K562 (cell line): Measurements from ENCODE around the gene RAB13. TPM values are rescaled to one million over a fixed set of nuclear protein-coding genes. Genes with fewer than 3 reads are reported as not detected.

Source experiments
- ATAC-seq: fragments of 200-7000 bp; cut with Tn5 transposase; 3 replicates; pipeline ENCODE4 v1.9.1; 2020; ENCODE audit warnings: moderate library complexity
- BruUV-seq: library from RNA; stranded (reverse); fragments of 400-500 nt; replicated peaks from 2 replicates; lab custom pipeline; 2021; lab: Mats Ljungman, UMichigan
- CTCF ChIA-PET: fragments of 300-600 bp; formaldehyde crosslinking; extraction: SDS; loops from one replicate; lab custom pipeline; 2021; ENCODE audit warnings: low intra/inter-chr PET ratio; lab: Yijun Ruan, JAX
- POLR2A ChIA-PET: fragments of 300-600, 350-650 bp; sonication (Branson Sonifier 250); formaldehyde crosslinking; extraction: SDS; loops from one replicate; lab custom pipeline; 2021; ENCODE audit warnings: antibody characterized with exemption, inconsistent platforms; lab: Yijun Ruan, JAX
- DNase-seq, 4 experiments: peaks; one replicate each; pipeline versions ENCODE4 v3.0.0 to v3.0.0-alpha.2; 2011 to 2018; ENCODE audit warnings: low spot score in 3 of 4, mixed read lengths in 3 of 4; ENCODE audit errors: extremely low read depth in 1 of 4
- FAIRE-seq: peaks from 2 replicates; lab custom pipeline; 2011; peaks lifted over from hg19 to GRCh38; lab: Jason Lieb, UNC
- H2AFZ ChIP-seq: 2 replicates; pipeline ENCODE4 v1.6.0; 2011; ENCODE audit warnings: low read depth, low read length, control low read depth, inconsistent platforms
- H3K27ac ChIP-seq: fragments of 200-600 bp; 3 replicates; pipeline ENCODE4 v1.8.0; 2011; ENCODE audit warnings: low read depth, mild to moderate bottlenecking, control low read depth, inconsistent platforms, low read length, moderate library complexity, mixed read lengths; ENCODE audit errors: extremely low read depth
- H3K27me3 ChIP-seq, 2 experiments: fragments of 300-600 bp in 1 of 2; 2 replicates in 1 of 2; 3 replicates in 1 of 2; pipeline versions ENCODE4 v1.6.0 to v1.8.0; 2011; ENCODE audit warnings: inconsistent platforms in 2 of 2, low read length in 2 of 2, mild to moderate bottlenecking in 1 of 2, mixed read lengths in 1 of 2, moderate library complexity in 1 of 2; ENCODE audit not compliant: control insufficient read depth in 2 of 2, insufficient read depth in 2 of 2
- H3K36me3 ChIP-seq: fragments of 300-600 bp; 3 replicates; pipeline ENCODE4 v1.8.0; 2011; ENCODE audit warnings: mild to moderate bottlenecking, low read length, inconsistent platforms; ENCODE audit not compliant: control insufficient read depth, insufficient read depth
- H3K4me1 ChIP-seq, 2 experiments: fragments of 200-600 bp in 1 of 2; replicated peaks in 1 of 2; 2 replicates in 1 of 2; 3 replicates in 1 of 2; pipeline versions ENCODE4 v1.5.1 to v1.8.0; 2011; ENCODE audit warnings: inconsistent platforms in 2 of 2, low read length in 2 of 2, mild to moderate bottlenecking in 1 of 2, mixed read lengths in 1 of 2, moderate library complexity in 1 of 2; ENCODE audit not compliant: control insufficient read depth in 2 of 2, insufficient read depth in 2 of 2
- H3K4me2 ChIP-seq: 2 replicates; pipeline ENCODE4 v1.6.1; 2011; ENCODE audit warnings: low read length, control low read depth, inconsistent platforms, mixed read lengths; ENCODE audit not compliant: insufficient read depth
- H3K4me3 ChIP-seq: fragments of 200-600 bp; sonication (generic), shearing (Covaris generic); 2 replicates; pipeline ENCODE4 v1.5.1; 2016; ENCODE audit warnings: control low read depth, inconsistent platforms
- H3K79me2 ChIP-seq: fragments of 200-600 bp; 3 replicates; pipeline ENCODE4 v1.8.0; 2011; ENCODE audit warnings: low read length, inconsistent platforms; ENCODE audit not compliant: control insufficient read depth, insufficient read depth
- H3K9ac ChIP-seq, 2 experiments: 2 replicates each; pipeline versions ENCODE4 v1.6.0 to v1.6.1; 2011; ENCODE audit warnings: low read depth in 2 of 2, low read length in 2 of 2, control low read depth in 1 of 2, inconsistent platforms in 1 of 2, mild to moderate bottlenecking in 1 of 2, mixed read lengths in 1 of 2; ENCODE audit not compliant: insufficient read depth in 1 of 2
- H3K9me1 ChIP-seq: one replicate; pipeline ENCODE4 v1.6.0; 2011; ENCODE audit warnings: inconsistent platforms, mild to moderate bottlenecking, low read length, moderate library complexity; ENCODE audit not compliant: control insufficient read depth, insufficient read depth
- H3K9me3 ChIP-seq: replicated peaks from 2 replicates; pipeline ENCODE4 v1.5.1; 2011; ENCODE audit warnings: low read depth, low read length, inconsistent platforms; ENCODE audit not compliant: control insufficient read depth, insufficient read depth
- H4K20me1 ChIP-seq: replicated peaks from 2 replicates; pipeline ENCODE4 v1.6.1; 2011; ENCODE audit warnings: low read length, inconsistent platforms, mixed read lengths; ENCODE audit not compliant: control insufficient read depth, insufficient read depth
- CREB3 ChIP-seq: fragments of 450-650 bp; conservative IDR thresholded peaks from 2 replicates; pipeline ENCODE4 v1.6.1; 2016; ENCODE audit warnings: missing genetic modification characterization, low read depth, mild to moderate bottlenecking, missing compliant biosample characterization, moderate library complexity
- CTCF ChIP-seq, 3 experiments: IDR thresholded peaks in 2 of 3; conservative IDR thresholded peaks in 1 of 3; 2 replicates each; pipeline ENCODE4 v1.5.1; 2011 to 2012; ENCODE audit warnings: low read length in 3 of 3, mild to moderate bottlenecking in 3 of 3, control low read depth in 2 of 3, improper control_type of control experiment in 1 of 3, inconsistent platforms in 1 of 3, low read depth in 1 of 3, mixed read lengths in 1 of 3, moderate library complexity in 1 of 3; ENCODE audit not compliant: insufficient read depth in 2 of 3
- DDX20 ChIP-seq: fragments of 450-650 bp; IDR thresholded peaks from 2 replicates; pipeline ENCODE4 v1.6.1; 2016; ENCODE audit warnings: missing genetic modification characterization, low read depth, mild to moderate bottlenecking, missing compliant biosample characterization, moderate library complexity
- EWSR1 ChIP-seq: fragments of 450-650 bp; IDR thresholded peaks from 2 replicates; pipeline ENCODE4 v1.6.1; 2018; ENCODE audit warnings: borderline replicate concordance, mild to moderate bottlenecking, low read depth, moderate library complexity; ENCODE audit not compliant: partially characterized antibody
- HNRNPH1 ChIP-seq: fragments of 200-400 bp; formaldehyde crosslinking; optimal IDR thresholded peaks from 2 replicates; pipeline ENCODE3; 2017; ENCODE audit warnings: low read depth, mild to moderate bottlenecking, low read length, moderate library complexity
- MAX ChIP-seq: sonication (generic); formaldehyde crosslinking; IDR thresholded peaks from 2 replicates; pipeline ENCODE4 v1.9.0; 2022; ENCODE audit warnings: mild to moderate bottlenecking, missing genetic modification reagents
- MXD1 ChIP-seq: fragments of 250-450 bp; sonication (Bioruptor Pico); IDR thresholded peaks from 2 replicates; pipeline ENCODE4 v1.8.0; 2021; ENCODE audit warnings: borderline replicate concordance, mild to moderate bottlenecking, moderate library complexity; ENCODE audit not compliant: poor library complexity, severe bottlenecking
- NUFIP1 ChIP-seq: fragments of 450-650 bp; IDR thresholded peaks from 2 replicates; pipeline ENCODE4 v1.6.1; 2018; ENCODE audit not compliant: partially characterized antibody
- POLR2G ChIP-seq: fragments of 200-400 bp; formaldehyde crosslinking; IDR thresholded peaks from 2 replicates; pipeline ENCODE4 v1.6.1; 2017; ENCODE audit warnings: low read depth, mild to moderate bottlenecking, antibody characterized with exemption, low read length, moderate library complexity
- RBFOX2 ChIP-seq: fragments of 200-400 bp; formaldehyde crosslinking; IDR thresholded peaks from 2 replicates; pipeline ENCODE4 v1.6.1; 2017; ENCODE audit warnings: low read depth, mild to moderate bottlenecking, low read length, moderate library complexity
- SIRT6 ChIP-seq: IDR thresholded peaks from one replicate; pipeline ENCODE4 v1.6.1; 2012; ENCODE audit warnings: low read depth, mild to moderate bottlenecking, control low read depth, inconsistent platforms, low read length, moderate library complexity
- SNAPC5 ChIP-seq: fragments of 250-450 bp; sonication (Bioruptor Pico); IDR thresholded peaks from 2 replicates; pipeline ENCODE4 v1.8.0; 2021; ENCODE audit warnings: moderate library complexity, mild to moderate bottlenecking, inconsistent platforms
- ZNF445 ChIP-seq: fragments of 250-450 bp; sonication (Bioruptor Pico); IDR thresholded peaks from 2 replicates; pipeline ENCODE4 v1.4.0; 2020; ENCODE audit warnings: low read depth, mild to moderate bottlenecking, moderate library complexity
- WGBS: fragments of 100-300 bp; shearing (Covaris generic); methylation state at CpG from one replicate; pipeline ENCODE4 v1.1.6; 2016; ENCODE audit warnings: low coverage, mixed read lengths; ENCODE audit not compliant: insufficient coverage; ENCODE audit errors: missing lambda C conversion rate; 5-methylcytosine and 5-hydroxymethylcytosine counted together
- in situ Hi-C: fragments of 300-500 bp; cut with MboI; formaldehyde crosslinking; loops from 4 replicates; pipeline ENCODE4 v1.15.0; 2018; ENCODE audit warnings: inconsistent platforms, mixed read lengths
- intact Hi-C: fragments of 100-400 bp; cut with micrococcal nuclease; formaldehyde crosslinking; loops from 2 replicates; pipeline ENCODE4 v1.14.2; 2022
- polyA plus RNA-seq, 8 experiments: library from polyadenylated mRNA; depleted of rRNA in 4 of 8; stranded (reverse) in 5 of 8; unstranded in 3 of 8; fragments of >200 nt; fragmentation: Nextera tagmentation in 2 of 8; fragmentation: Illumina TruSeq in 1 of 8; extraction: Ambion mirVana in 2 of 8; extraction: Trizol in 1 of 8; gene quantifications; 2 replicates each; pipeline versions ENCODE4 v1.2.1 to v1.2.3, GENCODE V29; 2011 to 2014; ENCODE audit warnings: inconsistent platforms in 1 of 8, missing spikeins in 1 of 8
- total RNA-seq, 7 experiments: library from RNA; depleted of rRNA in 6 of 7; stranded (reverse); fragments of >200 nt in 6 of 7; fragmentation: Illumina TruSeq in 2 of 7; extraction: Trizol in 2 of 7; gene quantifications; 2 replicates each; pipeline versions ENCODE4 v1.2.1 to v1.2.3, GENCODE V29; 2011 to 2021; ENCODE audit warnings: low replicate concordance in 1 of 7

RAB13 gene
- total and polyA plus RNA-seq, 9 of the 15 experiments (the other 6 are each of a cell fraction or from before 2014, with no cell fraction given): 22.3 to 100 (median 39.8) TPM

GRCh38 chr1:153932156-153933131 is 53.7 kb downstream of the RAB13 start:
- WGBS: 98% methylated on average over 17 of the region's 18 CpGs
- Histone ChIP-seq H3K27me3 (no peaks in the 10 kb centered on the region), H3K9ac (no peak overlapping the region), H3K4me3 (no peak overlapping the region), H3K9me1 (no peaks in the 10 kb centered on the region), H3K9me3 (no peaks in the 10 kb centered on the region), H2AFZ (no peak overlapping the region), H3K79me2 (no peaks in the 10 kb centered on the region), H3K36me3 (peaks cover 71% of the 10 kb centered on the region; the same call in 2 of the 3 replicates), H4K20me1 (no peaks in the 10 kb centered on the region), H3K4me2 (no peak overlapping the region), H3K27ac (no peak overlapping the region), H3K4me1 (no peaks in the 10 kb centered on the region)
- in situ Hi-C loops (no loop called here), intact Hi-C loops (no loop called here)
- DNase-seq (no peak), FAIRE-seq (no peak), ATAC-seq (no peak)
- ChIA-PET CTCF (no interaction called here), POLR2A (interaction anchor here (0.6 to 1.7 kb wide), 5 partner anchors 9 to 116 kb away, joined by 3 to 5 read pairs (median 3); partner anchors contain the start of genes GATAD2B and JTB)
- no TSS peak for BruUV-seq
- no peak for TF ChIP-seq SNAPC5 (CRISPR knock-in tag)
- no peak for TF ChIP-seq MAX (CRISPR knock-in tag)
- no peak for TF ChIP-seq CTCF (IDR thresholded peaks at IDR 0.05 in 2 of 3, conservative IDR thresholded peaks at IDR 0.05 in 1 of 3; ENCODE audit: insufficient read depth in 2 of 3, low read depth in 1 of 3, low read length in 3 of 3)
- TF ChIP-seq CREB3 (tag): no peak
- TF ChIP-seq RBFOX2: 0 out of 2 replicates have a peak, but pooled peaks have one; percentile 20
- TF ChIP-seq POLR2G: peak; percentile 55
- no peak for TF ChIP-seq ZNF445 (CRISPR knock-in tag)
- no peak for TF ChIP-seq MXD1 (CRISPR knock-in tag)
- no peak for TF ChIP-seq SIRT6
- no peak for TF ChIP-seq HNRNPH1
- no peak for TF ChIP-seq NUFIP1
- TF ChIP-seq DDX20 (tag): no peak
- TF ChIP-seq EWSR1: no peak
